Activated CD8-positive, alpha-beta memory T cell treated with anti-CD3 and anti-CD28 coated beads, Interleukin-2, amount 10 ng/mL, durations not matched to agents 7 days and 5 days (primary cell): ENCODE data around the gene ADM2. TPM values are rescaled to one million over a fixed set of nuclear protein-coding genes. Genes with fewer than 3 reads are reported as not detected.

Experiments used
- ATAC-seq: fragments of 150-1000 bp; cut with Tn5 transposase; one replicate; pipeline ENCODE4 v1.10.0; 2021; ENCODE audit warnings: moderate library complexity
- CTCF ChIA-PET: fragments of 350-600 bp; sonication (Branson Sonifier 250); formaldehyde crosslinking; loops from one replicate; lab custom pipeline; 2021; ENCODE audit warnings: antibody characterized with exemption; lab: Charles Lee
- DNase-seq: peaks from one replicate; pipeline ENCODE4 v3.0.0-alpha.2; 2020
- H3K27ac Mint-ChIP-seq: one replicate; pipeline ENCODE4 v1.8.0; 2021; ENCODE audit warnings: mild to moderate bottlenecking, mixed read lengths
- H3K27me3 Mint-ChIP-seq: one replicate; pipeline ENCODE4 v1.8.0; 2021; ENCODE audit warnings: mixed read lengths
- H3K36me3 Mint-ChIP-seq: one replicate; pipeline ENCODE4 v1.8.0; 2021; ENCODE audit warnings: mild to moderate bottlenecking, mixed read lengths
- H3K4me1 Mint-ChIP-seq: one replicate; pipeline ENCODE4 v1.8.0; 2021; ENCODE audit warnings: mixed read lengths
- H3K4me3 Mint-ChIP-seq: one replicate; pipeline ENCODE4 v1.8.0; 2021; ENCODE audit warnings: mild to moderate bottlenecking, moderate library complexity, mixed read lengths
- H3K9me3 Mint-ChIP-seq: one replicate; pipeline ENCODE4 v1.8.0; 2022; ENCODE audit warnings: low read depth, mixed read lengths
- total RNA-seq, 2 experiments: library from RNA; stranded (reverse); gene quantifications; one replicate each; pipeline ENCODE4 v1.2.3, GENCODE V29; 2021

The ADM2 gene
- total RNA-seq, 2 experiments from 2014 or later: 4.7 to 5.3 TPM

GRCh38 chr22:50486561-50487289 is 5.4 kb downstream of the ADM2 start, which contains the start of gene MIOX:
Gene MIOX (plus strand): TSS chr22:50486859. CDS start chr22:50486898, 39 bp downstream.
- no peak within 1 kb of the TSS for H3K4me3 Mint-ChIP-seq
- no peaks in the 10 kb centered on the region for H3K27me3 Mint-ChIP-seq
- DNase-seq (no peak), ATAC-seq (no peak)
- peaks cover 8% of the 10 kb centered on the region for H3K4me1 Mint-ChIP-seq
- CTCF ChIA-PET: interaction anchor here (0.8 to 1.1 kb wide), 2 partner anchors 8 to 11 kb away, joined by 3 to 4 read pairs; no protein-coding TSS in a partner anchor
- no peaks in the 10 kb centered on the region for H3K9me3 Mint-ChIP-seq
- no peaks in the 10 kb centered on the region for H3K36me3 Mint-ChIP-seq
- no peak within 1 kb of the TSS for H3K27ac Mint-ChIP-seq

- DNase-seq: no peak
Observed at GRCh38 chr22:50487290-50488005, 6.1 kb downstream of the ADM2 start.

GRCh38 chr22:50488006-50488677 is 6.8 kb downstream of the ADM2 start:
- Mint-ChIP-seq H3K4me1 (peaks cover 8% of the 10 kb centered on the region), H3K36me3 (no peaks in the 10 kb centered on the region), H3K9me3 (no peaks in the 10 kb centered on the region), H3K4me3 (no peak overlapping the region), H3K27me3 (no peaks in the 10 kb centered on the region), H3K27ac (no peak overlapping the region)
- ATAC-seq (no peak), DNase-seq (no peak)
- CTCF ChIA-PET: no interaction called here

More at GRCh38 chr22:50487290-50488005, 6.1 kb downstream of the ADM2 start:
- H3K9me3 Mint-ChIP-seq: no peaks in the 10 kb centered on the region
- no peak for ATAC-seq
- peaks cover 8% of the 10 kb centered on the region for H3K4me1 Mint-ChIP-seq
- no peak overlapping the region for H3K4me3 Mint-ChIP-seq
- no peak overlapping the region for H3K27ac Mint-ChIP-seq
- H3K27me3 Mint-ChIP-seq: no peaks in the 10 kb centered on the region
- H3K36me3 Mint-ChIP-seq: no peaks in the 10 kb centered on the region
- CTCF ChIA-PET: interaction anchor here (0.8 to 1.1 kb wide), 2 partner anchors 9 to 10 kb away, joined by 3 to 4 read pairs; no protein-coding TSS in a partner anchor

- no peak for DNase-seq
- no peak for ATAC-seq
- Mint-ChIP-seq H3K9me3 (no peaks in the 10 kb centered on the region), H3K4me3 (no peak overlapping the region), H3K27ac (no peak overlapping the region), H3K27me3 (no peaks in the 10 kb centered on the region), H3K4me1 (peaks cover 8% of the 10 kb centered on the region), H3K36me3 (no peaks in the 10 kb centered on the region)
- CTCF ChIA-PET: interaction anchor here (1.3 kb wide), 1 partner anchor 9 kb away, joined by 4 read pairs; no protein-coding TSS in a partner anchor
Observed at GRCh38 chr22:50488886-50489285, 7.5 kb downstream of the ADM2 start.

- CTCF ChIA-PET: interaction anchor here (1.3 to 1.4 kb wide), 2 partner anchors 9 to 10 kb away, joined by 3 to 4 read pairs; no protein-coding TSS in a partner anchor
- DNase-seq (no peak), ATAC-seq (no peak)
- H3K9me3 Mint-ChIP-seq: no peaks in the 10 kb centered on the region
- H3K4me1 Mint-ChIP-seq: peaks cover 8% of the 10 kb centered on the region
- H3K36me3 Mint-ChIP-seq: no peaks in the 10 kb centered on the region
- H3K4me3 Mint-ChIP-seq: no peak overlapping the region
- H3K27ac Mint-ChIP-seq: no peak overlapping the region
- no peaks in the 10 kb centered on the region for H3K27me3 Mint-ChIP-seq
Observed at GRCh38 chr22:50489363-50490243, 8.3 kb downstream of the ADM2 start.

- peak; percentile 32 for ATAC-seq
- no peak overlapping the region for H3K4me3 Mint-ChIP-seq
- DNase-seq: no peak
- no peaks in the 10 kb centered on the region for H3K36me3 Mint-ChIP-seq
- H3K4me1 Mint-ChIP-seq: peaks cover 8% of the 10 kb centered on the region
- H3K27ac Mint-ChIP-seq: no peak overlapping the region
- peaks cover 5% of the 10 kb centered on the region for H3K27me3 Mint-ChIP-seq
- no peaks in the 10 kb centered on the region for H3K9me3 Mint-ChIP-seq
- CTCF ChIA-PET: interaction anchor here (0.8 to 1.4 kb wide), 2 partner anchors 9 to 23 kb away, joined by 3 read pairs; no protein-coding TSS in a partner anchor
Observed at GRCh38 chr22:50490531-50491308, 9.4 kb downstream of the ADM2 start.

GRCh38 chr22:50497093-50497492 is 15.8 kb downstream of the ADM2 start:
- Mint-ChIP-seq H3K4me1 (peaks cover 7% of the 10 kb centered on the region), H3K9me3 (no peaks in the 10 kb centered on the region), H3K4me3 (no peak overlapping the region), H3K27ac (no peak overlapping the region), H3K27me3 (peaks cover 13% of the 10 kb centered on the region), H3K36me3 (no peaks in the 10 kb centered on the region)
- CTCF ChIA-PET: interaction anchor here (1.0 to 3.4 kb wide), 17 partner anchors 10 to 255 kb away, joined by 3 to 38 read pairs (median 5); partner anchors contain the start of genes ADM2, HDAC10, LMF2 and MIOX
- no peak for ATAC-seq
- no peak for DNase-seq

- DNase-seq (peak; percentile 85), ATAC-seq (peak; percentile 92)
- H3K36me3 Mint-ChIP-seq: no peaks in the 10 kb centered on the region
- CTCF ChIA-PET: interaction anchor here (0.6 to 3.4 kb wide), 42 partner anchors 9 to 327 kb away, joined by 3 to 38 read pairs (median 4); partner anchors contain the start of genes ADM2, HDAC10, LMF2 and MIOX
- peaks cover 7% of the 10 kb centered on the region for H3K4me1 Mint-ChIP-seq
- no peaks in the 10 kb centered on the region for H3K9me3 Mint-ChIP-seq
- peaks cover 13% of the 10 kb centered on the region for H3K27me3 Mint-ChIP-seq
- no peak overlapping the region for H3K27ac Mint-ChIP-seq
- H3K4me3 Mint-ChIP-seq: no peak overlapping the region
Observed at GRCh38 chr22:50498322-50498890, 17.1 kb downstream of the ADM2 start.

GRCh38 chr22:50500452-50500851 is 19.1 kb downstream of the ADM2 start:
- Mint-ChIP-seq H3K4me3 (no peak overlapping the region), H3K27ac (no peak overlapping the region), H3K4me1 (peaks cover 10% of the 10 kb centered on the region), H3K36me3 (no peaks in the 10 kb centered on the region), H3K27me3 (peaks cover 10% of the 10 kb centered on the region), H3K9me3 (no peaks in the 10 kb centered on the region)
- CTCF ChIA-PET: interaction anchor here (0.8 to 3.4 kb wide), 6 partner anchors 16 to 248 kb away, joined by 3 to 13 read pairs (median 4); no protein-coding TSS in a partner anchor
- no peak for DNase-seq
- no peak for ATAC-seq

GRCh38 chr22:50502096-50502495 is 20.8 kb downstream of the ADM2 start:
- DNase-seq (no peak), ATAC-seq (no peak)
- Mint-ChIP-seq H3K9me3 (no peaks in the 10 kb centered on the region), H3K4me3 (no peak overlapping the region), H3K27me3 (peaks cover 5% of the 10 kb centered on the region), H3K4me1 (peaks cover 15% of the 10 kb centered on the region), H3K27ac (no peak overlapping the region), H3K36me3 (no peaks in the 10 kb centered on the region)
- CTCF ChIA-PET: interaction anchor here (1.2 to 1.8 kb wide), 2 partner anchors 24 to 188 kb away, joined by 3 to 5 read pairs; partner anchors contain the start of gene SCO2
